Endothelial cell of umbilical vein (primary cell): ENCODE results near the gene HOXA2.

Experiments used
- EZH2 ChIP-seq: IDR thresholded peaks from 2 replicates; pipeline ENCODE4 v1.6.1; 2012; ENCODE audit warnings: borderline replicate concordance, low read depth, mild to moderate bottlenecking, moderate library complexity, low read length, inconsistent platforms; ENCODE audit not compliant: severe bottlenecking
- JUN ChIP-seq: IDR thresholded peaks from 2 replicates; pipeline ENCODE4 v1.6.1; 2011; ENCODE audit warnings: borderline replicate concordance, low read depth; ENCODE audit not compliant: insufficient read length, insufficient read depth
- POLR2A ChIP-seq: IDR thresholded peaks from 2 replicates; pipeline ENCODE4 v1.6.1; 2012; ENCODE audit warnings: low read depth, mild to moderate bottlenecking, control low read depth, low read length
- TF ChIP-seq, protein P1 (sequence below), 2 donors: IDR thresholded peaks; 1 replicate in 1 of 2; 2 replicates in 1 of 2; pipeline ENCODE4 v1.5.1; 2011; ENCODE audit warnings: low read length in 2 of 2, mild to moderate bottlenecking in 2 of 2, moderate library complexity in 2 of 2, control low read depth in 1 of 2, inconsistent platforms in 1 of 2, low read depth in 1 of 2; ENCODE audit not compliant: insufficient read depth in 1 of 2; ENCODE audit errors: extremely low read depth in 1 of 2

DNA sequence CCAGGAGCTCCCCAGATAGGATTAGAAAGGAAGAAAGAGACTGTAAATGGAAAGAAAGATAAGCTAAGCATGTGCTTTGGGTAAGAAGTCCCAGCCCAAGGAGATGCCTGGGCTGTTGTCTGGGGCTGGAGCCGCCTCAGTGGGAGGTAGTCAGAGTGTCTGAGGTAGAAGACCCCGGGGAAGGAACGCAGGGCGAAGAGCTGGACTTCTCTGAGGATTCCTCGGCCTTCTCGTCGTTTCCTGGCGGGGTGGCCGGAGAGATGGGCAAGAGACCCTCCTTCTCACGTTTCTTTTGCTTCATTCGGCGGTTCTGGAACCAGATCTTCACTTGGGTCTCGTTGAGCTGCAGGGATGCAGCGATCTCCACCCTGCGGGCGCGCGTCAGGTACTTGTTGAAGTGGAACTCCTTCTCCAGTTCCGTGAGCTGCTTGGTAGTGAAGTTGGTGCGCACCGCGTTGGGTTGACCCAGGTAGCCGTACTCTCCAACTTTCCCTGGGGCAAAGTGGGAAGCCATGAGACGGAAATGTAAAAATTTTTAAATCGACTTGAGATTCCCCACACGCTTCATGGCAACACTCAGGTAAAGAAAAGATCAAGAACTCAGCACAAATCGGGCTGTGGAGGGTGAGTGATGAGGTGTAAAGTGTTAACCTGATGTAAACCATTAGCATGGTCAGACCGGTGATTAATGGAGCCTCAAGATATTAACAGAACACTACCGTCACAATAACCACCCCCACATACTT, 8.0 kb downstream of the HOXA2 start:
- TF ChIP-seq, protein P1, sequence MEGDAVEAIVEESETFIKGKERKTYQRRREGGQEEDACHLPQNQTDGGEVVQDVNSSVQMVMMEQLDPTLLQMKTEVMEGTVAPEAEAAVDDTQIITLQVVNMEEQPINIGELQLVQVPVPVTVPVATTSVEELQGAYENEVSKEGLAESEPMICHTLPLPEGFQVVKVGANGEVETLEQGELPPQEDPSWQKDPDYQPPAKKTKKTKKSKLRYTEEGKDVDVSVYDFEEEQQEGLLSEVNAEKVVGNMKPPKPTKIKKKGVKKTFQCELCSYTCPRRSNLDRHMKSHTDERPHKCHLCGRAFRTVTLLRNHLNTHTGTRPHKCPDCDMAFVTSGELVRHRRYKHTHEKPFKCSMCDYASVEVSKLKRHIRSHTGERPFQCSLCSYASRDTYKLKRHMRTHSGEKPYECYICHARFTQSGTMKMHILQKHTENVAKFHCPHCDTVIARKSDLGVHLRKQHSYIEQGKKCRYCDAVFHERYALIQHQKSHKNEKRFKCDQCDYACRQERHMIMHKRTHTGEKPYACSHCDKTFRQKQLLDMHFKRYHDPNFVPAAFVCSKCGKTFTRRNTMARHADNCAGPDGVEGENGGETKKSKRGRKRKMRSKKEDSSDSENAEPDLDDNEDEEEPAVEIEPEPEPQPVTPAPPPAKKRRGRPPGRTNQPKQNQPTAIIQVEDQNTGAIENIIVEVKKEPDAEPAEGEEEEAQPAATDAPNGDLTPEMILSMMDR (IDR thresholded peaks at IDR 0.05; ENCODE audit: extremely low read depth in 1 of 2, insufficient read depth in 1 of 2, low read depth in 1 of 2, low read length in 2 of 2): no peak
- TF ChIP-seq JUN (no peak), EZH2 (no peak), POLR2A (no peak)
